NCI-H2107 (cell line): ENCODE data around the gene SV2C.
"Not testable (repeated sequence)": the region's sequence is repeated elsewhere in the genome, so short reads cannot be mapped to it uniquely, and the experiment has no call there.

ENCODE experiments used
- DNase-seq: peaks from one replicate; lab custom pipeline; 2025; lab: John Stamatoyannopoulos, UW

The SV2C gene

GRCh38 chr5:76342474-76342873, 259.3 kb downstream of the SV2C start:
- no peak for DNase-seq

DNA sequence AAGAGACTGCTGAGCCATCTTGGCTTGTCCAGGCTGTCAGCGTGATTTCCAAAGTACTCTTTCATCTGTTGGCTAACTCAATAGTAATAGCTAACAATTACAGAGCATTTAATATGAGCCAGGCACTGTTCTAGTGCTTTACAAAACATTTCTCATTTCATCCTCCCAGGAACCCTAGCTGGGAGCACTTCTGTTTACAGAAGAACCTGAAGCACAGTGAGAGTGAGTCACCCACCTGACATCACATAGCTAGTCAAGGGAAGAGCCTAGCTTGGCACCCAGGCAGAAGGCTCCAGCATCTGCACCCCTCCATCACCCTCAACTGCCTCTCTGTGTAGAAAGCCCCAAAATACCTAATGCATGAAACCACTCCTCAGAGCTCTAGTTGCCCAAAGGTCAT, 262.4 kb downstream of the SV2C start:
- DNase-seq = no peak

DNA sequence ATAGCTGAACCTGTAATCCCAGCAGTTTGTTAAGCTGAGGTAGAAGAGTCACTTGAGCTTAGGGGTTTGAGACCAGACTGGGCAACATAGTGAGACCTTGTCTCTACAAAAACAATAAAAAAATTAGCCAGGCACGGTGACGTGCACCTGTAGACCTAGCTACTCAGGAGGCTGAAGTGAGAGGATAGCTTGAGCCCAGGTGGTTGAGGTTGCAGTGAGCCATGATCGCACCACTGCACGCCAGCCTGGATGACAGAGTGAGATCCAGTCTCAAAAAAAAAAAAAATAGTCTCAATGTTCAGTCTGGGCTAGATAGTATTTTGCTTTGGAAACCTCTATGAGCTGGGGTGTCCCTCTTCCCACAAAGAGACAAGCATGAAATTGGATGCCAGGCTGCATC, 268.0 kb downstream of the SV2C start:
- DNase-seq = no peak

- DNase-seq = no peak
These were observed 268.4 kb downstream of the SV2C start for GRCh38 chr5:76351577-76351976.

GRCh38 chr5:76356887-76357286, 273.7 kb downstream of the SV2C start:
- no peak for DNase-seq

- DNase-seq = no peak
These were observed 280.4 kb downstream of the SV2C start for GRCh38 chr5:76363352-76364225.

DNA sequence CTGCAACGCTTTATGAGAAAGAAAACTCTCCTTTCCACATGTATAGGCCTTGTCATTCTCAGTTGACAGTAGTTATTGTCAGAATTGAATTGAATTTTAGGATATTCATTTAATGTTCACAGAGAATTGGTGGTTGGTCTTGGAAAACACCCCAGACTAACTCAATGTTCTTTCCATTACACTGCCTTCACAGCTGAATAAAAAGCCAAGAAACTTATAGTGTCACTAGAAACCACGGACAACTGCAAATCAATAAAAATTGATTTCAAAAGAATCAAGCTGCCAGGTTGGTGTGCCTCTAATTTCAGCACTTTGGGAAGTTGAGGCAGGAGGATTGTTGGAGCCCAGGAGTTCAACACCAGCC, 281.0 kb downstream of the SV2C start:
- DNase-seq = no peak

DNA sequence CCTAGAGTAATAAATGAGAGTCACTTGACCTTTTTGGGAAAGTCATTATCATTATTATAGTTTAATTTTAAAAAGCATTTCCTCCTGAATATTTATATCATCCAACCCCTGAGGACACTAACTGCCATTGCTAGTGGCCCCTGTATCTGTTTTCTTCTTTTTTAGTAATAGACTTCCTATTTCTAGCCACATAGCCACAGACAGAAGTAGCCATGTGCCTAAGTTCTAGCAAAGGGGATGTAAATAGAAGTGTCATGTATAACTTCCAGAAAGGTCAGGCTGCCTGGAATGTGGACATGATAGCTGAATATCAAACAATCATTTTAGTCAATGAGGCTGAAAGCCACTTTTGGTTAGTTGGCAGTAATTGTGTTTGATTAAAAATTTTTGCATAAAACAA, 282.4 kb downstream of the SV2C start:
- DNase-seq = no peak

- DNase-seq = no peak
These were observed 283.4 kb downstream of the SV2C start for GRCh38 chr5:76366596-76366995.

GRCh38 chr5:76367623-76368371, 284.6 kb downstream of the SV2C start:
- DNase-seq = no peak

GRCh38 chr5:76368941-76369340, 285.8 kb downstream of the SV2C start:
- no peak for DNase-seq

GRCh38 chr5:76369668-76370067, 286.5 kb downstream of the SV2C start:
- DNase-seq = not testable (repeated sequence)

- DNase-seq = no peak
These were observed 288.8 kb downstream of the SV2C start for GRCh38 chr5:76371960-76372322.

DNA sequence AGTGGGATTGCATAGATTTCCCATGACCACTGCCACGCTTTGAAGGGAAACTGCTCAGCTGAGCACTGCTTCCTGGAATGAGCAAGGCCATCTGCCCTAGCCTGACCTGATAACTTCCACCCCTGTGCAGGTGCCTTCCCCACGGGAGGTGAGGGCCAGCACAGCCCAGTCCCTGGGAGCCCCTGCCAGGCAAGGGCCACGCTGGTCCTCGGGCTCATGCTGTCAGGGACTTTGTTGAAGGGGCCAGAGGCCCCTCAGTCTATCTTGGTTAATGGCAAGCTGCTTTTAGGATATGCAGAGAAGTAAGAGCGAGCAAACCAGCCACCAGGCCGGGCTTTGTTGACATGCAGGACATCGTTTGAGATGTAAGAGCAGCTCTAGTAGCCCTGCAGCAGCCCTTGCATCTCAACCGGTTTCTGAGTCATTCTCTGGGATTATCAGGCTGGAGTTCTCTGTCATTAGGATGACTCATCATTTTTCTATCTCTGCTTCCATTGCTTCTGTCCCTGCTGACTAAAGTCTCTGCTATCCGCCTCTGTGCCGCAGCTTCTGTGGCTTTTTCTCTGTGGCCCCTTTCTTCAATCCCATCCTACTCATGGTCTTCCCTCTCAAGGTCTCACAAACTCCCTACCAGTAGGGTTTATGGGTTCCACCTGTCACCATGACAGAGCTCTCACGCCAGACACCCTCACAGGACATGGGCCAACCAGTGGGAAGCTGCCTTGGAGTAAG, 289.3 kb downstream of the SV2C start:
- DNase-seq = no peak

DNA sequence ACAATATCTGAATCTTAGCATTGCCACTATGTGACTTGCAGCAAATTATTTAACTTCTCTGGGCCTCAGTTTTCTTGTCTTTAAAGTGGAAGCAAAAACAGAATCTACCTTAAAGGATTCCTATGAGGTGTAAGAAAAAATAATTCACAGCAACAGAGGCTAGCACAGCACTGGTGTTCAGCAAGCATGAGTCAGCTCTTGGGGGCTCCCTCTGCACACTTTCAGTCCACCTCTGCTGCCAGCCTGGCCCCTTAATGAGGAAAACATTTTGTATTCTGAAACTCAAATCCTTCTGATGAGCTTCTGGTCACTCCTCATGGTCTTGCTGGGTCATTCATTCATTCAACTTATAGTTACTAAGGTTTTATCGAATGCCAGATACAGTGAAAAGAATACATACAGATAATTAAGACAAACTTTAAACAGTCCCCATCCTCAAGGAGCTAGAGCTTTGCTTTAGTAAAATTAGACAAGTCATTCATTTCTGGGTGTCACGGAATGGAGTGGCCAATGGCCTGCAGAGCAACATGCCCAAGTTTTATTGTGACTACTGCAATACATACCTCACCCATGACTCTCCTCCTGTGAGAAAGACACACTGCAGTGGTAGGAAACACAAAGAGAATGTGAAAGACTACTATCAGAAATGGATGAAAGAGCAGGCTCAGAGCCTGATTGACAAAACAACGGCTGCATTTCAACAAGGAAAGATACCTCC, 293.1 kb downstream of the SV2C start:
- DNase-seq = no peak

- no peak for DNase-seq
These were observed 293.7 kb downstream of the SV2C start for GRCh38 chr5:76376866-76377230.

- DNase-seq = no peak
These were observed 295.2 kb downstream of the SV2C start for GRCh38 chr5:76378355-76378754.

- no peak for DNase-seq
These were observed 296.1 kb downstream of the SV2C start for GRCh38 chr5:76379316-76379715.

DNA sequence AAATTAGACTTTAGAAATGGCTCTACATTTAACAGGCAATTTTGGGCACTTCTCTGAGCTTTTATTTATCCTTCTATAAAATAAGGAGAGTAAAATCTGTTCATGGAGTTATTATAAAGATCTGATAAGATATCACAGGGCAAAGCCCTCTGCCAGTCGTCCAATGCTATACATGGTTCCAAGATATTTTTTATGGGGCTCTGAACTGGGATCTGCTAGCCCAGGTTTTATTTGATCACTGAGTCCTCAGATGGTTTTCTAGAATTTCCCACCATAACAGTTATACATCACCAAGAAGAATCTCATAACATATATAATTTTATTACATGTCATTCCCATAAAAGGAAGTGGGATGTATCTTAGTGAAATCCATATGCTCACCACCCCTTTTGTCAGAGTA, 296.7 kb downstream of the SV2C start:
- DNase-seq = no peak

GRCh38 chr5:76380346-76381066, 297.3 kb downstream of the SV2C start:
- no peak for DNase-seq

GRCh38 chr5:76383126-76383832, 300.1 kb downstream of the SV2C start:
- no peak for DNase-seq
